Esophagus squamous epithelium (tissue), 5 donors: Measurements from ENCODE around the gene RCOR3. TPM values are rescaled to one million over a fixed set of nuclear protein-coding genes. Genes with fewer than 3 reads are reported as not detected.
"Not testable (repeated sequence)": the region's sequence is repeated elsewhere in the genome, so short reads cannot be mapped to it uniquely, and the experiment has no call there.

Experiments used
- DNase-seq: peaks from one replicate; lab custom pipeline; 2025; lab: John Stamatoyannopoulos, UW
- H3K27ac ChIP-seq, 4 donors: fragments of 200-600 bp; sonication (generic); one replicate each; pipeline ENCODE4 v1.5.1; 2016 to 2019; ENCODE audit warnings: mild to moderate bottlenecking in 1 of 4
- H3K27me3 ChIP-seq, 4 donors: fragments of 200-600 bp; sonication (generic); 1 replicate in 3 of 4; 2 replicates in 1 of 4; pipeline versions ENCODE4 v1.5.1 to v1.6.0; 2017 to 2021; ENCODE audit warnings: antibody characterized with exemption in 1 of 4
- H3K36me3 ChIP-seq, 3 donors: fragments of 200-600 bp; sonication (generic); one replicate each; pipeline ENCODE4 v1.5.1; 2016 to 2019
- H3K4me1 ChIP-seq, 3 donors: fragments of 200-600 bp; sonication (generic); one replicate each; pipeline ENCODE4 v1.5.1; 2017 to 2019
- H3K4me3 ChIP-seq, 4 donors: fragments of 200-600 bp; sonication (generic); 1 replicate in 3 of 4; 2 replicates in 1 of 4; pipeline ENCODE4 v1.5.1; 2016 to 2019; ENCODE audit warnings: mild to moderate bottlenecking in 2 of 4, moderate library complexity in 1 of 4
- H3K9me3 ChIP-seq, 3 donors: fragments of 200-600 bp; sonication (generic); one replicate each; pipeline ENCODE4 v1.5.1; 2016 to 2019
- POLR2A ChIP-seq, 4 donors: fragments of 450-650 bp; IDR thresholded peaks; one replicate each; pipeline ENCODE4 v1.6.1; 2017; ENCODE audit warnings: antibody characterized with exemption in 4 of 4, mild to moderate bottlenecking in 4 of 4, moderate library complexity in 3 of 4
- WGBS, 2 donors: methylation state at CpG; one replicate each; pipeline ENCODE4 v1.1.5; 2018; 5-methylcytosine and 5-hydroxymethylcytosine counted together
- intact Hi-C: fragments of 100-400 bp; cut with DNase I; formaldehyde crosslinking; loops from one replicate; pipeline ENCODE4 v1.15.0; 2022
- total RNA-seq, 4 donors: library from RNA; depleted of rRNA; stranded (reverse); fragments of >200 nt; gene quantifications; one replicate each; pipeline ENCODE4 v1.1.0, GENCODE V29; 2016
- TF ChIP-seq, protein P1 (sequence below), 6 experiments: fragments of 450-650 bp in 4 of 6; fragments of 200-600 bp in 2 of 6; sonication (generic) in 2 of 6; IDR thresholded peaks; one replicate each; pipeline ENCODE4 v1.5.1; 2016 to 2019; ENCODE audit warnings: antibody characterized with exemption in 6 of 6, mild to moderate bottlenecking in 4 of 6, moderate library complexity in 4 of 6
- donor health status: DM: yes; HTN: yes; CAD: no.

Gene RCOR3
- total RNA-seq, 4 donors from 2014 or later = 10.8 to 37.8 (median 18.9) TPM

DNA sequence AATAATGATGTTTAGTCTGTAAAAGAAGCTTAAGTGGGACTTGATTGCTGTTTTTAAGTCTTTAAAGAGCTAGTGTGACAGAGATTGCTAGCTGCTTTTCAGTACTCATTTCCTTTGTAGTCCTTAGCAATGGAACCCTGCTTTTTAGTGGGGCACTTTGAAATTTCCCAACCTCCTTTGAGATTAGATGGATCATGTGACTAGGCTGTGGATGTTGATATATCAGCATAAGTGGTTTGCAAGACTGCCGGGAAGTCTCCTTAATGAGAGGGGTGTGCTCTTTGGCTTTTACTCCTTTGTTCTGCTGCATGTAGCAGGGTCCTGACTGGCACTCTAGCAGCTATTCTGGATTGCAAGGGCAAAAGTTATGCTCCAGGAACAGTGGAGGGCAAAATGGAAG is 11.2 kb upstream of the RCOR3 start:
- no peak overlapping the region for H3K27ac ChIP-seq
- TF ChIP-seq, protein P1, sequence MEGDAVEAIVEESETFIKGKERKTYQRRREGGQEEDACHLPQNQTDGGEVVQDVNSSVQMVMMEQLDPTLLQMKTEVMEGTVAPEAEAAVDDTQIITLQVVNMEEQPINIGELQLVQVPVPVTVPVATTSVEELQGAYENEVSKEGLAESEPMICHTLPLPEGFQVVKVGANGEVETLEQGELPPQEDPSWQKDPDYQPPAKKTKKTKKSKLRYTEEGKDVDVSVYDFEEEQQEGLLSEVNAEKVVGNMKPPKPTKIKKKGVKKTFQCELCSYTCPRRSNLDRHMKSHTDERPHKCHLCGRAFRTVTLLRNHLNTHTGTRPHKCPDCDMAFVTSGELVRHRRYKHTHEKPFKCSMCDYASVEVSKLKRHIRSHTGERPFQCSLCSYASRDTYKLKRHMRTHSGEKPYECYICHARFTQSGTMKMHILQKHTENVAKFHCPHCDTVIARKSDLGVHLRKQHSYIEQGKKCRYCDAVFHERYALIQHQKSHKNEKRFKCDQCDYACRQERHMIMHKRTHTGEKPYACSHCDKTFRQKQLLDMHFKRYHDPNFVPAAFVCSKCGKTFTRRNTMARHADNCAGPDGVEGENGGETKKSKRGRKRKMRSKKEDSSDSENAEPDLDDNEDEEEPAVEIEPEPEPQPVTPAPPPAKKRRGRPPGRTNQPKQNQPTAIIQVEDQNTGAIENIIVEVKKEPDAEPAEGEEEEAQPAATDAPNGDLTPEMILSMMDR (IDR thresholded peaks at IDR 0.05) = no peak
- no peak for TF ChIP-seq POLR2A (IDR thresholded peaks at IDR 0.05)

DNA sequence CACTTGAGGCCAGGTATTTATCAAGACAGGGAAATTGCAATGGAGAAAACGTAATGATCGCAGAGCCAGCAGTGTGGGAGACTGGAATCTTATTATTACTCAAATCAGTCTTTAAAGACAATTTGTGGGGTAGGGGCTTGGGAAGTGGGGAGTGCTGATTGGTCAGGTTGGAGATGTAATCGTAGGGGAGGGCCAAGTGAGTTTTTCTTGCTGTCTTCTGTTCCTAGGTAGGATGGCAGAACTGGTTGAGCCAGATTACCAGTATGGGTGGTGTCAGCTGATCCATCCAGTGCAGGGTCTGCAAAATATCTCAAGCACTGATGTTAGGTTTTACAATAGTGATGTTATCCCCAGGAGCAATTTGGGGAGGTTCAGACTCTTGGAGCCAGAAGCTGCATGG is 9.6 kb upstream of the RCOR3 start:
- intact Hi-C loops, H3K27ac ChIP-seq, H3K4me1 ChIP-seq, H3K4me3 ChIP-seq, DNase-seq, H3K9me3 ChIP-seq, H3K36me3 ChIP-seq, H3K27me3 ChIP-seq: not testable (repeated sequence)
- WGBS, 2 donors = 81 to 85% methylated on average over 3 of the region's 3 CpGs

More for the DNA sequence above, 11.2 kb upstream of the RCOR3 start:
- intact Hi-C loops = no loop called here
- Histone ChIP-seq H3K36me3 (no peaks in the 10 kb centered on the region), H3K9me3 (no peaks in the 10 kb centered on the region), H3K27me3 (peaks cover 0 to 3% (median 0%) of the 10 kb centered on the region in 4 donors), H3K4me1 (no peaks in the 10 kb centered on the region), H3K4me3 (no peak overlapping the region)
- WGBS, 2 donors = 18 to 43% methylated on average over 1 of the region's 1 CpG
- DNase-seq = no peak

DNA sequence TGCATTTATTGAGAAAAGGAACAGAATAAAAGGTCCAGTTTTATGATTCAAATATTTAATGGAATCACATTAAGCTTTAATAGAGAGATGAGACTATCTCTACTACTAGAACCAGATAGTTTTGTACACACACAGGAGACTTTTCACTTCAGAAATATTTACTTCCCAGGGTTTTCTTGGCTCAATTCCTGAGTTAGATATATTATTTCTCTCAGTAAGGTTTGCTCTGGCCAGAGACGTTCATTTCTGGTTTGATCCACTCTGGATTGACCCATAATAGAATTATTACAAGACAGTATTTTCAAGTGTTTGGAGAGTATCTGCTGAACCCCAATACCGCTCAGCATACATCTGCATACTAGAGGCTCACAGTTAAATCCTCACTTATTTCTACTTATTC is 1.3 kb upstream of the RCOR3 start:
- intact Hi-C loops = no loop called here
- Histone ChIP-seq H3K4me3 (peak overlapping the region; percentile 94 to 97 (median 96)), H3K27ac (peak overlapping the region; percentile 92 to 100 (median 100)), H3K27me3 (no peaks in the 10 kb centered on the region), H3K9me3 (no peaks in the 10 kb centered on the region), H3K36me3 (peaks cover 0 to 7% (median 2%) of the 10 kb centered on the region in 3 donors), H3K4me1 (peaks cover 10 to 32% (median 16%) of the 10 kb centered on the region in 3 donors)
- 3 to 4% methylated on average over 2 of the region's 2 CpGs for WGBS, 2 donors
- TF ChIP-seq, protein P1 (IDR thresholded peaks at IDR 0.05) = no peak
- no peak for TF ChIP-seq POLR2A (IDR thresholded peaks at IDR 0.05)
- no peak for DNase-seq

DNA sequence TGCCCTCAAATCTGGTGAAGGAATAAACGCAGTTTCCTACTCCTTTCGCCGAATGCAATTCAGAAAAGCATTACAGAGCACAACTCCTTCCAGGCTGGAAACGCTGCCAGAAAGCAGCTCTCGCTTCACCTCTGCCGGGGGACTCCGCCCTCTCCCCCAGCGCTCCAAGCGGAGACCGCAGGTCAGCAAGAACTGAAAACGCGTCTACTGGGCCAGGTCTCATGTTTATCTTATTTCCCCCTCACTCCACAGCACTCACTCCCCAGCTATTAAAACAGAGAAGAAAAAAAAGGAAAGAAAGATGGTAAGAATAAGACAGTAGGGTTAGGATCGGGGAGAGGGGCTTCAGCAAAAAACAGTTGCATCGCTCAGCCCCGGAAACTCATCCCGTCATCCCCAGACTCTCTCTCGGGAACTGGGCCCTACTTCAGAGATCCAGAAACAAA is 833 bp upstream of the RCOR3 start:
- intact Hi-C loops = no loop called here
- no peaks in the 10 kb centered on the region for H3K27me3 ChIP-seq
- TF ChIP-seq POLR2A (IDR thresholded peaks at IDR 0.05) = no peak
- TF ChIP-seq, protein P1 (IDR thresholded peaks at IDR 0.05) = no peak
- DNase-seq = peak; percentile 16
- WGBS, 2 donors = 0% methylated on average over 7 to 14 of the region's 17 CpGs
- peak overlapping the region; percentile 94 to 97 (median 96) for H3K4me3 ChIP-seq
- peaks cover 0 to 9% (median 2%) of the 10 kb centered on the region in 3 donors for H3K36me3 ChIP-seq
- peaks cover 10 to 32% (median 16%) of the 10 kb centered on the region in 3 donors for H3K4me1 ChIP-seq
- H3K9me3 ChIP-seq = no peaks in the 10 kb centered on the region
- peak overlapping the region; percentile 92 to 100 (median 100) for H3K27ac ChIP-seq

DNA sequence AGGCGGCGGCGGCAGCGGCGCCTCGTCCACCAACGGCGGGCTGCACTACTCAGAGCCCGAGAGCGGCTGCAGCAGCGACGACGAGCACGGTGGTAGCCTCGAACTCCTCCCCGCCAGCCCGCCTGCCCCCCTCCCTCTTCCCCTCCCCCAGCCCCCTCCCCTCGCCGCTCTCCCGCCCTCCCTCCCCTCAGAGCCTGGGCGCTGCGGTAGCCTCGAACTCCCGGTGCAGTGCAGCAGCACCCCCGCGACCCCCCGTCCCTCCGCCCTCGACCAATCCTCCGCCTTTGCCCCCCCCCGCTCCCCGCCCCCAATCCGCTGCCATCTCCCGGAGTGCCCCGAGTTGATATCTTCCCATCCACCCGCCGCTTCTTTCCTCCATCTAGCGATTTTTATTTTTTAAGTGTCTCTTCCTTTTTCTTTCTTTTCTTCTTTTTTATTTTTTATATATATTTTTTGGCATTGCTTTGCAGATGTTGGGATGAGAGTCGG is 516 bp downstream of the RCOR3 start:
- peaks cover 10 to 44% (median 16%) of the 10 kb centered on the region in 3 donors for H3K4me1 ChIP-seq
- H3K36me3 ChIP-seq = peaks cover 0 to 23% (median 2%) of the 10 kb centered on the region in 3 donors
- no peak for TF ChIP-seq POLR2A (IDR thresholded peaks at IDR 0.05)
- TF ChIP-seq, protein P1 (IDR thresholded peaks at IDR 0.05) = no peak
- no peaks in the 10 kb centered on the region for H3K9me3 ChIP-seq
- peak overlapping the region; percentile 92 to 100 (median 100) for H3K27ac ChIP-seq
- no peaks in the 10 kb centered on the region for H3K27me3 ChIP-seq
- DNase-seq = peak; percentile 37
- H3K4me3 ChIP-seq = peak overlapping the region; percentile 94 to 97 (median 96)
- intact Hi-C loops = no loop called here
- 0% methylated on average over 4 to 9 of the region's 39 CpGs for WGBS, 2 donors
